HG03378 (cell line): ENCODE results near the gene DDX1.
"Not testable (repeated sequence)": the region's sequence is repeated elsewhere in the genome, so short reads cannot be mapped to it uniquely, and the experiment has no call there.

ENCODE experiments used
- ATAC-seq: cut with Tn5 transposase; IDR thresholded peaks from one replicate; pipeline ENCODE4 v1.9.1; 2021; ENCODE audit warnings: mild to moderate bottlenecking, moderate library complexity; ENCODE audit not compliant: unreplicated experiment

The DDX1 gene

GRCh38 chr2:15594291-15595256 is 2.9 kb downstream of the DDX1 start:
- ATAC-seq, result no peak

GRCh38 chr2:15595342-15595905 is 3.8 kb downstream of the DDX1 start:
- no peak for ATAC-seq

GRCh38 chr2:15595936-15596335 is 4.3 kb downstream of the DDX1 start:
- no peak for ATAC-seq

GRCh38 chr2:15596350-15596749 is 4.7 kb downstream of the DDX1 start:
- ATAC-seq, result no peak

- no peak for ATAC-seq
These were observed 5.3 kb downstream of the DDX1 start for GRCh38 chr2:15596968-15597367.

- no peak for ATAC-seq
These were observed 8.3 kb downstream of the DDX1 start for GRCh38 chr2:15599994-15600393.

- ATAC-seq, result no peak
These were observed 10.0 kb downstream of the DDX1 start for GRCh38 chr2:15601681-15602080.

GRCh38 chr2:15602393-15602792 is 10.7 kb downstream of the DDX1 start:
- ATAC-seq, result no peak

GRCh38 chr2:15603044-15603765 is 11.5 kb downstream of the DDX1 start:
- ATAC-seq, result no peak

GRCh38 chr2:15603948-15604347 is 12.3 kb downstream of the DDX1 start:
- no peak for ATAC-seq

GRCh38 chr2:15605721-15606120 is 14.1 kb downstream of the DDX1 start:
- ATAC-seq, result no peak

- ATAC-seq, result no peak
These were observed 15.1 kb downstream of the DDX1 start for GRCh38 chr2:15606481-15607441.

- no peak for ATAC-seq
These were observed 16.2 kb downstream of the DDX1 start for GRCh38 chr2:15607709-15608391.

GRCh38 chr2:15608392-15608761 is 16.7 kb downstream of the DDX1 start:
- ATAC-seq, result no peak

GRCh38 chr2:15609341-15610042 is 17.8 kb downstream of the DDX1 start:
- no peak for ATAC-seq

GRCh38 chr2:15610430-15610952 is 18.8 kb downstream of the DDX1 start:
- no peak for ATAC-seq

- not testable (repeated sequence) for ATAC-seq
These were observed 20.4 kb downstream of the DDX1 start for GRCh38 chr2:15612101-15612500.

GRCh38 chr2:15613736-15614429 is 22.2 kb downstream of the DDX1 start:
- ATAC-seq, result no peak
